ENCODE measurements around the gene TMEM59. TPM values are rescaled to one million over a fixed set of nuclear protein-coding genes. Genes with fewer than 3 reads are reported as not detected.

TMEM59 gene
- total RNA-seq: 100 to 1,000 TPM; 133 to 379 (median 280) TPM
- long read RNA-seq, full-length matches to known transcripts: 91 of 146 reads
- long read RNA-seq, partial matches to known transcripts: 3 of 146 reads
- long read RNA-seq, other reads (novel, unspliced or antisense): 52 of 146 reads

DNA sequence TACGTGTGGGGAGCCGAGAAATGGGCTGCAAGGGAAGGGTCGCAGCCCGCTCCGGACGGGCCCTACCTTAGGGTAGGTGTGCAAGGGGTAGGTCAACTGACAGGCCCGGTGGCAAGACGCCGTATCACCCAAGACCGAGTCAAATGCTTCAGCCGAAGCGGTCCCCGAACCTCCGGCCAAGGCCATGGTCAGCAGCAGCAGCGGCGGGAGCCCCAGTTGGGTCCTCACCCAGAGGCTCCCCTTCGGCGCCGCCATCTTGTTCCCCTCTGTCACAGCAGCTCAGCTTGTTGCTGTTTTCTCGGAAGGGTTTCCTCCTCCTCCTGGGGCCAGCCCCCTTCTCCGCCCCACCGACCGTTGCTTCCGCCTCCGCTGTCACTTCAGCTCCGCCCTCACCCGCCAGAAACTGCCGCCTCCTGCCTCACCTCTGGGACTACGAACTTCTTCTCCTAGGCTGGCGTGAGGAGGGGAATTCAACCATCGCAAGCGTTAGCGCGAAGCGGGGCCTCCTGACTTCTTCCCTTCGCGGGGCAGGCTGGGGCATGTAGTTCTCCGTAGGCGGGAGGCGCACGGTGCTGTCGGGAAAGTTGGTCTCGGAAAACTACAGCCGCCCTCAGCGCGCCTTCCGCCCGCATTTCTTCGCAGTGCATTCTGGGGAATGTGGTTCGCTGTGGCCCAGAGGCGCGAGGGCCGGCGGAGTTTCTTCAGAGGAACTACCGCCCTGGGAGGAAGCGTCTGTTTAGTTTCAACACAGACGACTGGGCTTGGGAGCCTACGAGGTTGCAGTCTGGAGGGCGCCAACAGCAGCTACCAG, at the start of gene TMEM59, which contains the start of gene TCEANC2:
TSS of gene TMEM59 (minus strand) at position 271 of the 811 bp plus-strand sequence. CDS start at position 255, 16 bp downstream.
TSS of gene TCEANC2 (plus strand) at position 675 of the 811 bp plus-strand sequence. CDS start 815 bp downstream, outside the sequence.
- whole genome bisulfite sequencing (ENCODE audit: insufficient coverage, low coverage, low lambda C conversion rate, missing lambda C conversion rate): 0% methylated on average over 18 of the region's 59 CpGs
- ATAC-seq (peak; percentile 92 to 98 (median 96)), DNase-seq (peak; percentile 98 to 99 (median 99))
- intact Hi-C loops (cut with DNase I): no loop called here
- H3K27ac ChIP-seq: peak within 1 kb of the TSS; percentile 93 to 95 (median 94)
- H3K4me1 ChIP-seq: peaks cover 0 to 24% (median 7%) of the 10 kb centered on the region in 4 donors
- H3K9me3 ChIP-seq: no peaks in the 10 kb centered on the region
- peak within 1 kb of the TSS; percentile 77 to 95 (median 77) for H3K4me3 ChIP-seq
- H3K27me3 ChIP-seq: no peaks in the 10 kb centered on the region
- H3K36me3 ChIP-seq: no peaks in the 10 kb centered on the region
- TF ChIP-seq, protein P1, sequence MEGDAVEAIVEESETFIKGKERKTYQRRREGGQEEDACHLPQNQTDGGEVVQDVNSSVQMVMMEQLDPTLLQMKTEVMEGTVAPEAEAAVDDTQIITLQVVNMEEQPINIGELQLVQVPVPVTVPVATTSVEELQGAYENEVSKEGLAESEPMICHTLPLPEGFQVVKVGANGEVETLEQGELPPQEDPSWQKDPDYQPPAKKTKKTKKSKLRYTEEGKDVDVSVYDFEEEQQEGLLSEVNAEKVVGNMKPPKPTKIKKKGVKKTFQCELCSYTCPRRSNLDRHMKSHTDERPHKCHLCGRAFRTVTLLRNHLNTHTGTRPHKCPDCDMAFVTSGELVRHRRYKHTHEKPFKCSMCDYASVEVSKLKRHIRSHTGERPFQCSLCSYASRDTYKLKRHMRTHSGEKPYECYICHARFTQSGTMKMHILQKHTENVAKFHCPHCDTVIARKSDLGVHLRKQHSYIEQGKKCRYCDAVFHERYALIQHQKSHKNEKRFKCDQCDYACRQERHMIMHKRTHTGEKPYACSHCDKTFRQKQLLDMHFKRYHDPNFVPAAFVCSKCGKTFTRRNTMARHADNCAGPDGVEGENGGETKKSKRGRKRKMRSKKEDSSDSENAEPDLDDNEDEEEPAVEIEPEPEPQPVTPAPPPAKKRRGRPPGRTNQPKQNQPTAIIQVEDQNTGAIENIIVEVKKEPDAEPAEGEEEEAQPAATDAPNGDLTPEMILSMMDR (IDR thresholded peaks at IDR 0.05): peak in 2 of 4 donors; percentile 7
- TF ChIP-seq POLR2A (IDR thresholded peaks at IDR 0.05): peak; percentile 61

GRCh38 chr1:54100500-54100899, 47.5 kb upstream of the TMEM59 start:
- H3K36me3 ChIP-seq: no peaks in the 10 kb centered on the region
- WGBS (ENCODE audit: insufficient coverage, low coverage, low lambda C conversion rate, missing lambda C conversion rate): 54% methylated on average over 2 of the region's 2 CpGs
- no peak for TF ChIP-seq POLR2A (IDR thresholded peaks at IDR 0.05)
- no peak for DNase-seq
- no peaks in the 10 kb centered on the region for H3K27me3 ChIP-seq
- H3K9me3 ChIP-seq: no peaks in the 10 kb centered on the region
- no peak overlapping the region for H3K4me3 ChIP-seq
- peaks cover 0 to 6% (median 0%) of the 10 kb centered on the region in 4 donors for H3K4me1 ChIP-seq
- intact Hi-C loops (cut with DNase I): no loop called here
- no peak for ATAC-seq
- H3K27ac ChIP-seq: no peak overlapping the region

DNA sequence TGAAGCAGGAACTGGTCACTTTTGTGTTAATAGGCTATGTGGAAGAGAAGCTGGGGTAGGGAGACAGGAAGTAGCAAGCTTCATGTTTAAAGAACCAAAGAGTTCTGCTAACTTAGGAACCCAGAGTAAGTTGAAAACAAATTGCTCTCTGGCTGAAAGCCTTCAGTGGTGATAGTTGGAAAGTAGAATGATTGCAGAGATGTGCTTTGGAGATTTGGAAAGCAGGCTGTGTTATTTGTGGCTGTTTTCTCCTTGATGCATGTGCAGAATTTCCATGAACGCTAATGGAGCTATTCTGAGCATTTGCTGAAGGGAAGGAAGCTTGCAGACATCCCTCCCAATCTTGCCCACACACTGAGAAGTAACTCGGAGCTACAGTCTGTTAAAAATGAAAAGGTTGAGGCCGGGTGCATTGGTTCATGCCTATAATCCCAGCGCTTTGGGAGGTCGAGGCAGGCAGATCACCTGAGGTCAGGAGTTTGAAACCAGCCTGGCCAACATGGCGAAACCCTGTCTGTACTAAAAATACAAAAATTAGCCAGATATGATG, 46.1 kb upstream of the TMEM59 start:
- H3K9me3 ChIP-seq: no peaks in the 10 kb centered on the region
- no peak overlapping the region for H3K27ac ChIP-seq
- TF ChIP-seq POLR2A (IDR thresholded peaks at IDR 0.05): no peak
- TF ChIP-seq, protein P1 (IDR thresholded peaks at IDR 0.05): no peak
- no peak overlapping the region for H3K4me3 ChIP-seq
- H3K36me3 ChIP-seq: no peaks in the 10 kb centered on the region
- peaks cover 0 to 20% (median 3%) of the 10 kb centered on the region in 4 donors for H3K4me1 ChIP-seq
- 73% methylated on average over 6 of the region's 6 CpGs for WGBS (ENCODE audit: insufficient coverage, low coverage, low lambda C conversion rate, missing lambda C conversion rate)
- DNase-seq (no peak), ATAC-seq (no peak)
- intact Hi-C loops (cut with DNase I): no loop called here
- no peaks in the 10 kb centered on the region for H3K27me3 ChIP-seq

GRCh38 chr1:54096877-54097240, 43.9 kb upstream of the TMEM59 start:
- TF ChIP-seq, protein P1 (IDR thresholded peaks at IDR 0.05): no peak
- TF ChIP-seq POLR2A (IDR thresholded peaks at IDR 0.05): no peak
- Histone ChIP-seq H3K36me3 (no peaks in the 10 kb centered on the region), H3K27me3 (no peaks in the 10 kb centered on the region), H3K27ac (no peak overlapping the region), H3K9me3 (no peaks in the 10 kb centered on the region), H3K4me1 (peaks cover 0 to 24% (median 3%) of the 10 kb centered on the region in 4 donors), H3K4me3 (no peak overlapping the region)
- 75% methylated on average over 7 of the region's 7 CpGs for WGBS (ENCODE audit: insufficient coverage, low coverage, low lambda C conversion rate, missing lambda C conversion rate)
- no peak for DNase-seq
- intact Hi-C loops (cut with DNase I): no loop called here
- no peak for ATAC-seq
